Ishikawa (cell line): ENCODE measurements around the gene PAPSS2.

Experiments
- CREB1 ChIP-seq: IDR thresholded peaks from 2 replicates; pipeline ENCODE4 v1.6.1; 2012; ENCODE audit warnings: low read depth
- EGR1 ChIP-seq: IDR thresholded peaks from 2 replicates; pipeline ENCODE4 v1.6.1; 2012
- MAX ChIP-seq: IDR thresholded peaks from 2 replicates; pipeline ENCODE4 v1.6.1; 2012
- REST ChIP-seq: IDR thresholded peaks from 2 replicates; pipeline ENCODE4 v1.6.1; 2012; ENCODE audit warnings: low read depth, mild to moderate bottlenecking
- YY1 ChIP-seq: IDR thresholded peaks from 2 replicates; pipeline ENCODE4 v1.6.1; 2012; ENCODE audit warnings: low read depth

GRCh38 chr10:87667493-87667892 is 7.8 kb downstream of the PAPSS2 start:
- no peak for TF ChIP-seq CREB1
- TF ChIP-seq REST: no peak
- TF ChIP-seq MAX: no peak
- no peak for TF ChIP-seq EGR1
- no peak for TF ChIP-seq YY1
